GM20000 (cell line): ENCODE data around the gene PRELP.

Experiments used
- DNase-seq: peaks from one replicate; pipeline ENCODE4 v3.0.0; 2012; ENCODE audit warnings: low spot score
- CTCF ChIP-seq: IDR thresholded peaks from 2 replicates; pipeline ENCODE4 v1.5.1; 2012; ENCODE audit warnings: mild to moderate bottlenecking, control low read depth; ENCODE audit errors: extremely low read depth, missing control alignments

Gene PRELP

GRCh38 chr1:203528976-203529835 lies 53.6 kb downstream of the PRELP start:
- DNase-seq = no peak
- TF ChIP-seq CTCF = no peak

- TF ChIP-seq CTCF = no peak
These were observed 55.5 kb downstream of the PRELP start for GRCh38 chr1:203531063-203531462.

GRCh38 chr1:203534012-203534411 lies 58.4 kb downstream of the PRELP start:
- no peak for DNase-seq
- TF ChIP-seq CTCF = no peak

More at GRCh38 chr1:203531063-203531462, 55.5 kb downstream of the PRELP start:
- no peak for DNase-seq

GRCh38 chr1:203534526-203534925 lies 58.9 kb downstream of the PRELP start:
- no peak for DNase-seq
- TF ChIP-seq CTCF = no peak

- no peak for DNase-seq
These were observed 61.0 kb downstream of the PRELP start for GRCh38 chr1:203536575-203536974.

GRCh38 chr1:203536980-203537455 lies 61.4 kb downstream of the PRELP start:
- DNase-seq = no peak
- TF ChIP-seq CTCF = no peak

More at GRCh38 chr1:203536575-203536974, 61.0 kb downstream of the PRELP start:
- TF ChIP-seq CTCF = no peak

GRCh38 chr1:203537806-203538464 lies 62.3 kb downstream of the PRELP start:
- no peak for DNase-seq
- no peak for TF ChIP-seq CTCF
